Fibroblast of skin of abdomen (primary cell): Measurements from ENCODE around the gene COL20A1. TPM values are rescaled to one million over a fixed set of nuclear protein-coding genes. Genes with fewer than 3 reads are reported as not detected.
"Not testable (repeated sequence)": the region's sequence is repeated elsewhere in the genome, so short reads cannot be mapped to it uniquely, and the experiment has no call there.

Experiments used
- DNase-seq: peaks from one replicate; pipeline ENCODE4 v3.0.0-alpha.2; 2013
- polyA plus RNA-seq, 2 experiments: library from polyadenylated mRNA; unstranded; fragments of 120-200 nt; gene quantifications; one replicate each; pipeline ENCODE4 v1.2.1, GENCODE V29; 2013; ENCODE audit not compliant: insufficient read length in 2 of 2

COL20A1 gene
- 0.05 TPM for polyA plus RNA-seq (2013, experiment 1 of 2; ENCODE audit: insufficient read length)
- 0.10 TPM for polyA plus RNA-seq (2013, experiment 2 of 2; ENCODE audit: insufficient read length)

GRCh38 chr20:63292904-63293303 is at the start of gene COL20A1:
COL20A1 (plus strand) TSS chr20:63293186; CDS start chr20:63295108, 1,922 bp downstream.
- no peak for DNase-seq

- DNase-seq: no peak
These were observed 49.3 kb upstream of the COL20A1 start for GRCh38 chr20:63243604-63244247.

- DNase-seq: no peak
These were observed 48.5 kb upstream of the COL20A1 start for GRCh38 chr20:63244468-63244867.

- no peak for DNase-seq
These were observed 46.3 kb upstream of the COL20A1 start for GRCh38 chr20:63246490-63247288.

- DNase-seq: no peak
These were observed 45.2 kb upstream of the COL20A1 start for GRCh38 chr20:63247671-63248228.

GRCh38 chr20:63248835-63249591 is 44.0 kb upstream of the COL20A1 start:
- DNase-seq: no peak

- no peak for DNase-seq
These were observed 43.1 kb upstream of the COL20A1 start for GRCh38 chr20:63249891-63250290.

- not testable (repeated sequence) for DNase-seq
These were observed 41.6 kb upstream of the COL20A1 start for GRCh38 chr20:63251350-63251749.

- no peak for DNase-seq
These were observed 40.7 kb upstream of the COL20A1 start for GRCh38 chr20:63252284-63252711.

- DNase-seq: no peak
These were observed 39.9 kb upstream of the COL20A1 start for GRCh38 chr20:63253065-63253437.

GRCh38 chr20:63253438-63254231 is 39.4 kb upstream of the COL20A1 start:
- DNase-seq: no peak

GRCh38 chr20:63254232-63254605 is 38.8 kb upstream of the COL20A1 start, which contains the start of gene NKAIN4:
NKAIN4 (minus strand) TSS chr20:63254463; CDS start chr20:63254450, 13 bp downstream.
- DNase-seq: no peak

- no peak for DNase-seq
These were observed 38.2 kb upstream of the COL20A1 start for GRCh38 chr20:63254606-63255384.

GRCh38 chr20:63255931-63256704 is 36.9 kb upstream of the COL20A1 start:
- no peak for DNase-seq

GRCh38 chr20:63256954-63257353 is 36.0 kb upstream of the COL20A1 start:
- no peak for DNase-seq

- no peak for DNase-seq
These were observed 35.4 kb upstream of the COL20A1 start for GRCh38 chr20:63257629-63258028.

GRCh38 chr20:63258781-63259180 is 34.2 kb upstream of the COL20A1 start:
- DNase-seq: no peak

GRCh38 chr20:63259734-63260460 is 33.1 kb upstream of the COL20A1 start:
- no peak for DNase-seq

GRCh38 chr20:63260521-63260920 is 32.5 kb upstream of the COL20A1 start:
- no peak for DNase-seq
